ENCODE data around the gene OXNAD1. TPM values are rescaled to one million over a fixed set of nuclear protein-coding genes. Genes with fewer than 3 reads are reported as not detected.

Gene OXNAD1
- total RNA-seq, 1 donor from 2014 or later: 28.7 TPM

DNA sequence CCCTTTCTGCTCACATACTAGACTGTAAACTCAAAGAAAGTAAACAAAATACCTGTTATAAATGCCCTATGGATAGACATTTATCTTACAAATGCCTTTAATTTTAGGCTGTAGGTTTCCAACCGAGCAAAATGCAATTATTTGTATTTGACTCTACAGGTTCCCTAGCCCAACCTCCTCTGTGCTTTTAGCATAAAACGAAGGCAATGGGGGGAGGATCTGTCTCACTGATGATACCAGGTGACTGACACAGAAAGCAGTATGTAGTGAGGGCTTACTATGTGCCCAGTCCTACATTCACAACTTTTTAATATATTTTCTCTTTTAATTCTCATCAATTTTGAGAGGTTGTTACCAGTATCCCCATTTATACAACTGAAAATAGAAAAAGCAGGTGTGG, 87.4 kb downstream of the OXNAD1 start:
- peaks cover 22% of the 10 kb centered on the region for H3K4me1 Mint-ChIP-seq
- H4K20me1 ChIP-seq (ENCODE audit: low read depth): no peaks in the 10 kb centered on the region
- no peak for DNase-seq (ENCODE audit: low spot score)
- peaks cover 14% of the 10 kb centered on the region for H3K36me3 Mint-ChIP-seq
- no peaks in the 10 kb centered on the region for H3K36me3 ChIP-seq
- H3K79me2 ChIP-seq (ENCODE audit: low read depth): no peaks in the 10 kb centered on the region
- H3K9me3 Mint-ChIP-seq: no peaks in the 10 kb centered on the region
- no peak overlapping the region for H2AFZ ChIP-seq (replicated peaks)
- peaks cover 2% of the 10 kb centered on the region for H3K27me3 Mint-ChIP-seq (ENCODE audit: insufficient read depth, low read depth)
- no peak overlapping the region for H3K9ac ChIP-seq
- H3K9me3 ChIP-seq (ENCODE audit: low read depth): no peaks in the 10 kb centered on the region
- no peak overlapping the region for H3K27ac ChIP-seq
- H3K4me3 Mint-ChIP-seq: no peak overlapping the region
- H3F3A ChIP-seq (ENCODE audit: low read depth): no peaks in the 10 kb centered on the region
- H3K4me3 ChIP-seq: no peak overlapping the region
- no peak overlapping the region for H3K27ac Mint-ChIP-seq
- TF ChIP-seq EZH2 (IDR thresholded peaks at IDR 0.05) (no peak), EZH2phosphoT487 (IDR thresholded peaks at IDR 0.05) (no peak)
- TF ChIP-seq, protein P1, sequence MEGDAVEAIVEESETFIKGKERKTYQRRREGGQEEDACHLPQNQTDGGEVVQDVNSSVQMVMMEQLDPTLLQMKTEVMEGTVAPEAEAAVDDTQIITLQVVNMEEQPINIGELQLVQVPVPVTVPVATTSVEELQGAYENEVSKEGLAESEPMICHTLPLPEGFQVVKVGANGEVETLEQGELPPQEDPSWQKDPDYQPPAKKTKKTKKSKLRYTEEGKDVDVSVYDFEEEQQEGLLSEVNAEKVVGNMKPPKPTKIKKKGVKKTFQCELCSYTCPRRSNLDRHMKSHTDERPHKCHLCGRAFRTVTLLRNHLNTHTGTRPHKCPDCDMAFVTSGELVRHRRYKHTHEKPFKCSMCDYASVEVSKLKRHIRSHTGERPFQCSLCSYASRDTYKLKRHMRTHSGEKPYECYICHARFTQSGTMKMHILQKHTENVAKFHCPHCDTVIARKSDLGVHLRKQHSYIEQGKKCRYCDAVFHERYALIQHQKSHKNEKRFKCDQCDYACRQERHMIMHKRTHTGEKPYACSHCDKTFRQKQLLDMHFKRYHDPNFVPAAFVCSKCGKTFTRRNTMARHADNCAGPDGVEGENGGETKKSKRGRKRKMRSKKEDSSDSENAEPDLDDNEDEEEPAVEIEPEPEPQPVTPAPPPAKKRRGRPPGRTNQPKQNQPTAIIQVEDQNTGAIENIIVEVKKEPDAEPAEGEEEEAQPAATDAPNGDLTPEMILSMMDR (IDR thresholded peaks at IDR 0.05): no peak
- H3K4me1 ChIP-seq: peaks cover 4% of the 10 kb centered on the region
- no peak overlapping the region for H3K4me2 ChIP-seq
- no peaks in the 10 kb centered on the region for H3K27me3 ChIP-seq

DNA sequence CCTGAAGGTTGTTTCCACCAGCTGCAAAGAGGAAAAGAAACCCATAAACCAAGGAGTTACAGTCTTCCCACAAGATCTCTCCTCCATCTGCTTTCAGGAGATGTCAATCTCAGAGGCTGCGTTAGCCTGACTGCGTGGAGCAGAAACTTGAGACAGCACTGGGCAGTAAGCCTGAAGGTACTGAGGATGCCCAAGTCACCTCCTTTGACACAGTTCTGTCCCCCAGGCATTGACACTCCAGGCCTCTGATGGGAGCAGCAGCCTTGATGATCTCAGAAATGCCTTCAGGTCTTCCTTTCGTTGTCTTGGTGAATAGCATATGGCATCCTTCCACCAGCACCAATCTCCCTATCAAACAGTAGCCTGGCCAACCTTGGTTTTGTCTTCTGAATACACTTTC, 89.3 kb downstream of the OXNAD1 start:
- H3K27me3 ChIP-seq: no peaks in the 10 kb centered on the region
- Mint-ChIP-seq H3K9me3 (no peaks in the 10 kb centered on the region), H3K4me1 (peaks cover 29% of the 10 kb centered on the region), H3K27me3 (ENCODE audit: insufficient read depth, low read depth) (peaks cover 2% of the 10 kb centered on the region), H3K36me3 (peaks cover 5% of the 10 kb centered on the region), H3K27ac (no peak overlapping the region), H3K4me3 (no peak overlapping the region)
- H4K20me1 ChIP-seq (ENCODE audit: low read depth): no peaks in the 10 kb centered on the region
- no peaks in the 10 kb centered on the region for H3K36me3 ChIP-seq
- TF ChIP-seq EZH2 (IDR thresholded peaks at IDR 0.05) (no peak), EZH2phosphoT487 (IDR thresholded peaks at IDR 0.05) (no peak)
- TF ChIP-seq, protein P1 (IDR thresholded peaks at IDR 0.05): no peak
- H3K79me2 ChIP-seq (ENCODE audit: low read depth): no peaks in the 10 kb centered on the region
- no peaks in the 10 kb centered on the region for H3F3A ChIP-seq (ENCODE audit: low read depth)
- no peak overlapping the region for H3K4me2 ChIP-seq
- H3K27ac ChIP-seq: no peak overlapping the region
- DNase-seq (ENCODE audit: low spot score): no peak
- H2AFZ ChIP-seq (replicated peaks): no peak overlapping the region
- H3K4me3 ChIP-seq: no peak overlapping the region
- H3K4me1 ChIP-seq: peaks cover 4% of the 10 kb centered on the region
- H3K9me3 ChIP-seq (ENCODE audit: low read depth): no peaks in the 10 kb centered on the region
- H3K9ac ChIP-seq: no peak overlapping the region

Other genes starting within 250 kb of the OXNAD1 start
- gene GALNT15, start 90.5 kb upstream of the OXNAD1 start, total RNA-seq (ENCODE audit: low replicate concordance): 0.09 TPM in 1 of 2 replicates, not detected in the other
- 23.0 and 31.2 TPM in 2 replicates for gene DPH3, start 269 bp upstream of the OXNAD1 start, total RNA-seq (ENCODE audit: low replicate concordance)
- 0.37 and 0.92 TPM in 2 replicates for gene RFTN1, start 248.5 kb downstream of the OXNAD1 start, total RNA-seq (ENCODE audit: low replicate concordance)